Measurements from ENCODE around the gene AIG1. TPM values are rescaled to one million over a fixed set of nuclear protein-coding genes. Genes with fewer than 3 reads are reported as not detected.
"Not testable (repeated sequence)": the region's sequence is repeated elsewhere in the genome, so short reads cannot be mapped to it uniquely, and the experiment has no call there.

AIG1 gene
- total RNA-seq, 1 donor from 2014 or later = 32.3 TPM

DNA sequence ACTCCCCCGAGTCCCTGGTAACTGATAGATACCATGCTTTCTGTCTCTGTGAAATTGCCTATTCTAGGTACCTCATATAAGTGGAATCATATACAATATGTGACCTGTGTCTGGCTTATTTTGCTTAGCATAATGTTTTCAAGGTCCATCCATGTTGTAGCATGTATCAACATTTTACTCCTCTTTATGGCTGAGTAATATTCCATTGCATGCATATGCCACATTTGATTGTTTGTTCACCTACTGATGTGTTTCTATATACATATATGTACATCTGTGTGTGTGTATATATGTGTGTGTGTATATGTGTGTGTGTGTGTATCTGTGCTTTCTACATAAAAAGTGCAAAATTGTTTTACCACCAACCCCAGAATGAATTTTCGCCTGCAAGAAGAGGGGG is 270.7 kb downstream of the AIG1 start:
- no peak for DNase-seq

DNA sequence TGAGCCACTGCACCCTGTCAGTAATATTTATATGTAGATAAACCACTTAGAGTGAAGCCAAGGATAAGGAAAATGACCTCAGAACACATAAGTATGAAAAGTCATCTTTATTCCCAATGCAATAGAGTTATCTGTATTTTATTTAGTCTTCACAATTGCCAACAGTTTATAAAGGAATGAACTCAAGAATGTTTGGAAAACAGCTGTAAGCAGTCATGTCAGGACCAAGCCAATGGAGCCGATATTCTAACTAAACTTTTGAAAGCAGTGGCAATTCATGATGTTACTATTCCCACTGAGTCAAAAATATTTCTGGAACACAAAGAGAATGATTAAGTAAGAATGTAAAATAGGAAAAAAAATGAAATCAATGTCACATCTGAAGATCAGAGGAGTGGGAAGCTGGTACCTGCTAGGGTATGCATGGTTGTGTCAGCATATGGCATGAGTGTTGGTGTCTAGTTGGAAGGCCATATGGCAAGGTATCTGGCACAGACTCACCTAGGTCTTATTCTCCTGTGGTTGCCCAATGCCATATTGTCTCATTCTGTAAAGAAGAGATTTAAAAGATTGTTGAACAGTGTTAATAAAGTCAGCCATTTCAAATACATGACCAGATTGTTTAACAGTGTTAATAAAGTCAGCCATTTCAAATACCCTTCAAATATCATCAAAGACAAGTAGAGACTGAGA is 271.6 kb downstream of the AIG1 start:
- DNase-seq = no peak

DNA sequence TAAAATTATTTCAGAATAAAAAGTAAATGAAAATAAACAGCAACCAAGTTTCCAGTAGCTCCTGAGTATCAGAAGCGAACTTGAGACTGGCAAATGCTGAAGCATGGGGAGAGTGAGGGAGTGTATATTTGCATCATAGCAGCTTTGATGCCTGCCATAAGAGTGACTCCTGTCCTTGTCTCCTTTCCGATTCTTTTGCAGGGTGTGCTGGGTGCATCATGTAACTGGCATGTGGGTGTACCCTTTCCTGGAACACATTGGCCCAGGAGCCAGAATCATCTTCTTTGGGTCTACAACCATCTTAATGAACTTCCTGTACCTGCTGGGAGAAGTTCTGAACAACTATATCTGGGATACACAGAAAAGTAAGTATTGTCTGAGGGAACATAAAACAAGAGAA is 272.4 kb downstream of the AIG1 start:
- DNase-seq = no peak

DNA sequence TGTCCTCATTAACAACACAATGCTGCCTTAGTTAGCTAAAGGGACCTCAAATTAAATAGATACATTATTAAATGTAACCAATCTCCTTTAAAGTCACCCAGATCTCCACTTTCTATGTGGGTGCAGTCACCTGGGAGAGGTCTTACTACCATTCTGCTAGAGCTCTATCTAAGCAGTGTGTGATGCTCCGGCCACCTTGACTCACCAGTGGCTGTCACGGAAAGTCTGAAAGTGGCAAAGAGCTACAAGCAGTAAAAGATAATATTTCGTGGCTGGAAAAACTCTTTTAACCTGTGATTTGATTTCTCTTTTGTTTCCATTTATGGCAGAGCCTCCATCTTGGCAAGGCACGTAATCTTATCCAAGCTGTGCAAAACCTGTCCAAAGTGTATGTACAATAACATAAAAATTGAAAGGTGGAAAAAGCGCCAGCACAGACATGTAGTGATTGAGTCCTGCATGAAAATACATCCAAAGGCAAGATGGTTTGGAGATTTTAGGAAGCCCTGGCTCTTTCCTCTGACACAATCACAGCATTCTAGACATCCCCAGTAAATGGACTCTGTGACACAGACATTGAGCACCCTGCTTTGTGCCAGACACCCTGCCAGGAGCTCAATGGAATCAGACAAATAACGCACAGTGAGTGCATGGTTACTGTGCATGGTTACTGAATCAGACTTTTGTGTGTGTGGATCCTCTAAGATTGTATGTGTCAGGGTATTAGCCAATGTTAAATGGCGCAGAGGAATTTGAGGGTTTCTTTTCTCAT is 273.2 kb downstream of the AIG1 start:
- no peak for DNase-seq

DNA sequence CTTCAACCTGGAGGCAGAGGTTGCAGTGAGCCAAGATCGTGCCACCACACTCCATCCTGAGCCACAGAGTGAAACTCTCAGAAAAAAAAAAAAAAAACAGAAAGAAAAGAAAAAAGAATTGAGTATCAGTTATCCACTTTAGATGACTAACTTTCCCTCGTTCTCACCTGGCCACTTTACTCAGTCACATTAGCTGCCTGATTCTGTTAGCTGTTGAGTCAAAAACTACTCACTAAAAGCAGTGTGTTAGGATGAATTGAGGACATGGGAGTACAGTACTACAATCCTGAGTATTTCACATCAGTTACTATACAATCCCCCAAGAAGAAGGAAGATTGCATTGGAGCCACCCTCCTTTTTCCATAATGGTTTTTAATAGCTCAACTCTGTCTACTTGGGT is 275.2 kb downstream of the AIG1 start:
- no peak for DNase-seq

DNA sequence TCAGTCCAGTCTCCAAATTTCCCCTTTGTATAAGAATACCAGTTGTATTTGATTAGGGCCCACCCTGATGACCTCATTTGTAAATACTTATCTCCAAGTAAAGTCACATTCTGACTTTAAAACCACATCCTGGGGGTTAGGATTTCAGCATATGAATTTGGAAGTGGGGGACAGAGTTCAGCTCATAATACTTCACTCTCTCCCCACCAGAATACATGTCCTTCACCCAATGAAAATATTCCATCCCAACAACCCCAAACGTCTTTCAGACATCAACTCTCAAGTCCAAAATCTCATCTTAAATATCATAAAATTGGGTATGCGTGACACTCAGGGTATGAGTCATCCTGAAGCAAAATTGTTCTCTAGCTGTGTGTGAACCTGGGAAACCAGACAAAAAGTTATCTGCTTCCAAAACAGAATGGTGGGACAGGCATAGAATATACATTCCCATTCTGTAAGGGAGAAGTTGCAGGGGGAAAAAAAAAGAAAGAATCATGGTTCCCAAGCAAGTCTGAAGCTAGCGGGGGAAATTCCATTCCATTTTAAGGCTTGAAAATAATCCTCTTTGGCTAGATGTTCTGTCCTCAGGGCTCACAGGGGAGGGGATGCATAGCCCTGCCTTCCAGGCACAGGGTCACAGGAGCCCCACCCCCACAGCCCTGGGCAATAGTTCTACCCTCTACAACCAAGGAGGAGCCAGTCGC is 275.9 kb downstream of the AIG1 start:
- DNase-seq = no peak

DNA sequence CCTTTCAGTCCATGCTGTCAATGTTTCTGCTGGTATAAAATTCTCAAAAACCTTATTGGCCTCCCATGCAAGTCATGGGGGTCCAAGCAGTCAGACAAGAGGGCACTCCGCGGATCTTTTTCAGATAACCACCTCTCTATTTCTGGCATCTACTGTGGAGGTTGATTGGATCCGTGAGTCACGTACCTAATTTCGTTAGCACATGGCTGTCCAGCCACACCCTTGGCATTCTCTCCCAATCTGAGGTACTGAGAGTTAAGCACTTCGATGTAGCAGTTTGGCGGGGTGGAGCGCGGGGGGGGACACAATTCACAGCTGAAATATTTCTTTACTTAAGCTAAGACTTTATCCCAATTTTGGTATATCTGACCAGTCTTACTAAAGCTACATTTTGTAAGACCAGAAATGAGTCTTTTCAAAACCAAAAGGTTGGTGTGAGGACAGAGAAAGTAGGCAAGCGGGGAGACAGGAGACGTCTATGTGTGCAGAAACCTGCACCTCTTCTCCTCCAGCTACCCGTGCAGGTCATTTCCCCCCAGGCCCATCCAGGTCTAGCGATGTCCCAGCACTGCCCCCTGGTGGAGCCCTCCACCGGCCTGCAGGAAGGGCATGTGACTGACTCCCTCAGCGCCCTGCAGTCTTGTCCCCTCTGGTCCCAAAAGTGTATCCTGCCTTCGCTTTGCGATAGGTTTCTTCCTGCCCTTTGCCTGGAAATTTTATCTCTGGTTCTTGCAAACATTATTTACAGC is 276.7 kb downstream of the AIG1 start:
- DNase-seq = peak; percentile 12

DNA sequence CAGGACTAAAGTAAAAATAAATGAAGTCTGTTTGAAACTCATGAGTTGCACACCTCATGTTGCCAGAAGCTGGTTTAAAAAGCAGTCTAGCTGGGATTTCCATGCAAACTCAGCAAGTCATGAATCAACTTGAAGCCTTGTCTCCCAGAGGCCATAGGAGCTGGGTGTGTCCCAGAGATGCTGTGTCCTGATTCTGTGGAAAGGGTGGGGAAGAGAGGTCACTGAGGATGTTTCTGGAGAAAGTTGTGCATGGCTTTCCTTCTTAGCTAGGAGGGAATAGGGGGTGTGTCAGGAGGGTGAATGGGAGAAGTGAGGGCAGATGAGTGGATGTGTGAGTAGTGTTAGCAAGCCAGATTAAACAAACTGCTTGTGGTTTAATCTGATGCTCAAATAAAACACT is 278.5 kb downstream of the AIG1 start:
- no peak for DNase-seq

DNA sequence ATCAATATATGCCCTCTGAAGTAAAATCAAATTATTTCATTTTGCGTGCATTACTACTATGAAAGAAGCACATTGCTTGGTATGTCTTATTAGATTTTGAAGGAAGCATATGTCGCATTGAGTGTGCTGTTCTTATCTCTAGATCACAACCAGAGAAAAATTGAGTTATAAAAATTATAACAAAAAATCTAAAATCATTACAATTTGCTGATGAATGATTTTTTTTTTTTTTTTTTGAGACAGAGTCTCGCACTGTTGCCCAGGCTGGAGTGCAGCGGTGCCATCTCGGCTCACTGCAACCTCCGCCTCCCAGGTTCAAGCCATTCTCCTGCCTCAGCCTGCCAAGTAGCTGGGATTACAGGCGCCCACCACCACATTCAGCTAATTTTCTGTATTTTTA is 284.8 kb downstream of the AIG1 start:
- DNase-seq = not testable (repeated sequence)

DNA sequence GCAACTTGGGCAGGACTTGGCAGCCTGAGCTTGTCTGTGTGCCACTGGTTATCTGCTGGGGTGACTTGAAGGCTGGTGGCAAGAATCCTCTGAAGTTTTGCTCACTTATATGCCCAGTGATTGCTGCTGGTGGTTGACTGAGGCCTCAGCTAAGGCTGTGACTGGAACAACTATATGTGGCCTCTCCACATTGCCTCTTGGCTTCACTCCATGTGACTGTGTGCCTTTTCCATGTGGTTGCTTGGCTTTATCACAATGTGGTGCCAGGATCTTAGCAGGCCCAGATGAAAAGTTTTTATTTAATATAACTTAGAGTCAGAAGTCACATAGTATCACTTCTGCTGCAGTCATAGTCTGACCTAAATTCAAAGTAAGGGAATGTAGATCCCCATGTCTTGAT is 285.3 kb downstream of the AIG1 start:
- no peak for DNase-seq

DNA sequence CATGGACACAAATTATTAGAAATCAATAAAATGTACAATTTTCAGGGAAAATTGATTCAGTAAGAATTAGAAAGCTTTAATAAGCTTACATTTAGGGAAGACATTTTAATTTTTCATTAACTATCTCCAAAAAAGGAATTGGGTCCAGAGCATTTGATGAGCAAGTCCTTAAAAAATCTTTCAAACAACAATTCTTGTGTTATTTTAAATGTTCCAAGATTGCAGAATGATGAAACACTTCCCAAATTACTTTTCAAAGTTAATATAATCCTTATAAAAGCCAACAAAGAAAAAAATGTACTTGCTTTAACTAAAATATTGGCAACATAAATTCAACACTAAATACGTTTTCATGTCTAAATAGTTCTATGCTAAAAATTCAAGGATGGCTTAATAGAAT is 287.8 kb downstream of the AIG1 start:
- no peak for DNase-seq

DNA sequence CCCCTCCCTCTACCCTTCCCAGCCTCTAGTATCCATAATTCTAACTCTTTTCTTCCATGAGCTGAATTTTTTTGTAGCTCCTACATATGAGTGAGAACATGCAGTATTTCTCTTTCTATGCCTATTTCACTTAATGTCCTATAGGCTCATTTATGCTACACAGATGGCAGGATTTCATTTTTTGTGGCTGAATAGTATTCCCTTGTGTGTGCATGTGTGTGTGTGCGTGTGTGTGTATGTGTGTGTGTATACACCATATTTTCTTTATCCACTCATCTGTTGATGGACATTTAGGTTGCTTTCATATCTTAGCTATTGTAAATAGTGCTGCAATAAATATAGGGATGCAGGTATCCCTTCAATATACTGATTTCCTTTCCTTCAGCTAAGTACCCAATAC is 288.8 kb downstream of the AIG1 start:
- DNase-seq = no peak

DNA sequence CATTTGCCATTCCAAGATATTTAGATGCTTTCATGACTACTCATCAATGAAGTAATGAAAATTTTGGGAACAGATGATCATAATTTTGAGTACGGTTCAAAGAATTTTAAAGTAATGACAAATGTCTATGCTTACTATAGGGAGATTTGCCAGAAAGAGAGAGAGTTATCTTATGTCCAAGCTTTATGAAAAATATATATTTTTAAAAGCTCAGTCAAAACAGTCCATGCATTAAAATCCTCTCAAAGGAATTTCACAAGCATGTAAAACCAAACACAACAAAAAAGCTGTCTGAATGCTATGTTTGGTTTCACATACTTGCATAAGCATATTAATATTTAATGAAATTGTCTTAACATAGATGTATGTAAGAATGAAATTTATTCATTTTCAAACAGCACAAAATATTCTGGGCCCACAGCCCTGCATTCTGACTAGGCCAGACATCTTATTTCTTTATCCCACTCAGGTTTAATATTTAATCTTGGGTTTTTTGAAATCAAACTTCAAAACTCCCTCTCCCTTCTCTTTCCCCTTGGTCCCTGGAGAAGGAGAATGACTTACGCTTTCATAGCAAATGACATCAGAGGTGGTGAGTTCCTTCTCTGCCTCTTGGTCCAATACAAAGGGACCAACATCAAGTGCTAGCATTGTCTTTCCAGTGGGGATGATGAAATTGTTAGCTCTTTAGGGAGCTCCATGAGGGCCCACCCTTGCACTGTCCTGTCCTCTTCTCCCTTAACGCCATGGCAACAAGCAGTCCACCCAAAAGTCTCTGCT is 295.6 kb downstream of the AIG1 start:
- DNase-seq = no peak

DNA sequence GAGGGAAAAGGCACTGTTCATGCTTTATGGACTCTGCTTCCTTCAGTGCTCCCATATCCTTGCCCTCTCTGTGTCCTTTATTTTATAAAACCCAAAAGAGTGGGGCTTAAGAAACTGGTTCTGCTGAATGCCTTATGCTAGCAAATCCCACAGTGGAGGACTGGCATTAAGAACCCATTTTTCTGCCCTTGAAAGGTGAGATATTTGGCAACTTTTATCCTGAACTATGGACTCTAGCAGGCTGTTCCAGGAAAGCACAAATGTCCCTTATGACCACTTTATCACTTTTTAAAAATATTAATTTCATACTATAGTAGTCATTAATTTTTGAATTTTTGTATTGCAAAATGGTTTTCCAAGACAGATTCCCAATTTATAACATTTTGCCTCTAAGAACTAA is 296.5 kb downstream of the AIG1 start:
- no peak for DNase-seq

DNA sequence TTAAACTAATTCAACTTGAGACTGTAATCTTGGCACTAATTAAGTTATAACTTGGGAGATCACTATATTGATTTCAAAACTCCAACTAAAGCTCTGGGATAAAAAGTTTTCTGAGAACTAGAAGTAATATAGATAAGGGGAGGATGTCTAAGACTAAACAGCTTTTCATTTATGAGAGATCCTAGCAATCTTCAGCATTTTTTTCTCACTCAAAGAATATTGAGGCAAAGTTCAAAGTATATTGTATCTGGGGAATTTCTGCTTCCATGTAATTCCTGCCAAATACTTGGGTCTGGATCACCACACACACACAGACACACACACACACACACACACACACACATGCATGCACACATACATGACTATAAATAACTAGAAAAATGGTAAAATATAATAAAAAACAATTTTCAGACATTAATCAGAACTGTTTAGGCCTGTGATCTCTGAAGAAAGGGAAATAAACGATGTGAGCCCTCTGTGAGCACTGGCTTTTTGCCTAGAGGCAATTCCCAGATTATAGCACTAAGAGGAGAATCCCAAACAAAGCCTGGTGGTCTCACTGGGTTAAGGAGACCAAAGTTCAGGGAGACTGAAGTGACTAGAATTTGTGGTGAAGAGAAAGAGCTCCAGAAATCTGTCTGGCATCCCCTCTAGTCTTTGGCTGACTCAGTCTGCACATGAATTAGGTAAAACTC is 297.0 kb downstream of the AIG1 start:
- peak; percentile 27 for DNase-seq

DNA sequence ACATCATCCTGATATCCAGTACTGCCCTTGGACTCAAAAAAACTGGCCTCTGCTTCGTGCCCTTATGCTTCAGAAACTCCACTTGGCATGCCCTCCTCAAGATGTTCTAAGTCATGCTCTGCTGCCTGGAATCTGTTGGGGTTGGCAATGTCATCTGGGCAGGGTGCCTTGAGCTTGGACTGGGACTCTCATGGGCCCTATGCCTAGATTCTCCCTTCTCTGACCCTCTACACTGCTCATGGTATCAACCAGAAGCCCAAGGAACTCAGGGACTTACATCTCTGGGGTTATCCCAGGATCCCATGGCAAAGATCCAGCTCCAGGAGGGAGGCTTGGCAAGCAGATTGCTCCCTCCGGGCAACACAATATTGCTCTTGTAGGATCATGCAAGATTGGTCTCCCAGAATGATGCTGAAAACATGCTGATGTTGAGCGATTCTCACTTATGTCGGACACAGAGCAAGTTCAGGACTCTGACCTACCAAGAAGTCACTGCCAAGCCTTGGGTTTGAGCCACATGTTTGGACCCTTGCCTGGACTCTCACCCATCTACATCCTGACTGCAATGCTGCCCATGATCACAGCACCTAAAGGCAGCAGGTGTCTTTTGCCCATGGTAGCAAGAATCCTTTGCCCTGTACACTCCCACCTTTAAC is 301.0 kb downstream of the AIG1 start:
- no peak for DNase-seq

DNA sequence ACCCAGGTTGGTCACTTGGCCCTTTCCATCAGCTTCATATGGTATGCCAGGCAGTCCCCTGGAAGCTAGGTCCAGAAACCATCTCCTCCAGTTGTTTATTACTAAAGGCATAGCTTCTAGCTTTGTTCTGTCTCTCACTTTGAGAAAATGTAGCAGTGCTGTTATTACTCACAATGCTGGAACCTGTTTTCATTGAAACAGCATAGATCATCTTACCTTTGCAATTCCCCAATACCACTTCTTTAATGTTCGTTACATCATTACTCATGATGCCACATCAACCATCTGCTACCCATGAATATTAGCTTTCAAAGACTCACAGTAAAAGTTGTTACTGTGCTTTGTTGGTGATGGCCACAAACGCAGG is 301.5 kb downstream of the AIG1 start:
- DNase-seq = no peak

DNA sequence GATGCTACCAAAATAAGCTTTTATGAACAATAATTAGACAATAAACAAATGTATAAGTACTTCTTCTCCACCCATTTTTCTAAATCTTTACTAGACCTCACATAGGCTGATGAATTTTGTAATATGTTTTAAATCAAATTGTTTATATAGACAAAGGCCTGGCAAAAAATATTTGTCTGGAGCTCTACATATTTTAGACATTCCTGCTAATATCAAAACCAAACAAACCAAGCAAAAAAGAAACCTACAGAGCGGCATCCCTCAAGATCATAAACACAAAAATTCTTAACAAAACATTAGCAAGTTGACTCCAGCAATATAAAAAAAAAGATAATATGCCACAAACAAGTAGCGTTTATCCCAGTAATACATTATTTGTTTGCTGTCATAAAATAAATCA is 302.6 kb downstream of the AIG1 start:
- DNase-seq = no peak

DNA sequence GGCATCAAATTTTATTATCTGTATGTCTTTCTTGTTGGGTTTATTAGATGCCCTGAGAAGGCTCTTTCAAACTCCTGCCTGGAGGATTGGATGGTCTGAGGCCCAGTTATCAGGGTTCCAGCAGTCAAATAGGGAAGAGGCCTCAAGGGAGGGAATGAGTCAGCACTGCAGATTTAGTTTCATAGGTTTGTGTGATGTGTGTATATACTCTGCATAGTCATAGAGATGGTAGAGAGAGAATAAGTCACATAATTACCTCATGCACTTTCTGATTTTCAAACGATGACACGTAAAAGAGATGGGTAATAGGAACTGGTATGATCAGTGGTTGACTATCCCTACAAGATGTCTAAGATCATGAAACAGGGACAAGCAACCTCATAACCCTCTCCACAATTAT is 307.7 kb downstream of the AIG1 start:
- DNase-seq = no peak

DNA sequence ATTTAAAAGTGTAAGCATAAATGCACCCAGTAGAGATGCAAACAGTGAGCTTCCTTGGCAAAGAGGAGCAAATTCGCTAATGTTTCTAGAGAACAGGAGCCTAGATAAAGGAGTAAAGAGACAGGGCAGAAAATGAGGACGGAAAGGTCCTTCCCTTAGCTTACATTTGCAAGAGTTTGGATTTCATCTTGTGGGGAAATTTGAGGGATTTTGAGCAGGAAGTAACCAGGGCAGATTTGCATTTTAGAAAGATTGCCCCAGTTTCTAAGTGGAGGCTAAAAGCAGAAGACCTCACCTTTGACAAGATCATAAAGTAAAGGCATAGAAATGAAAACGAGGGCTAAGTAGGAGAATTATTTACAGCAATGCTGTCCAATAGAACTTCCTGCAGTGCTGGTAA is 309.3 kb downstream of the AIG1 start:
- no peak for DNase-seq
